ENCODE measurements around the gene MRPS22.

MRPS22 gene

DNA sequence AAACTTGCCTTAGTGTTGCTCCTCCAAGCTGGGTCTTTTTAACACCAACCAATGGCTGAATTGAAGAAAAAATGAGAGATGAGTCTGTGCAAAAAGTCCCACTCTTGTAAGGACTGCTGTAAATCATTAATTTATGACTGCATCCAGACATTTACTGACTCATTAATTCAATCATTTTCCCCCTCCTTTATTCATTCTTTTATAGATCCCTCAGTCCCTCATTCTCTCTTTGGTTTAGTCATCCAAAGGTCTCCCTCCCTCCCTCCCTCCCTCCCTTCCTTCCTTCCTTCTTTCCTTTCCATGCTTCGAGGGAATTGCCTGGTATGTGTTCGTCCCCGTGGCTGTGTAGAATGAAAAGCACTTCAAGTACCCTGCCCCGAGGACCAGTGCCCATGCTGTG, 35.3 kb upstream of the MRPS22 start:
- H3K27ac ChIP-seq (ENCODE audit: low read length, poor library complexity, severe bottlenecking): peak overlapping the region; percentile 99
- 56% methylated on average over 4 of the region's 4 CpGs for WGBS
- H3K9me3 ChIP-seq (ENCODE audit: control insufficient read depth, low read length): no peaks in the 10 kb centered on the region
- peak overlapping the region; percentile 47 for H2AK5ac ChIP-seq (ENCODE audit: low read length, severe bottlenecking)
- peak overlapping the region; percentile 55 to 62 for H3K4ac ChIP-seq (ENCODE audit: low read depth in 1 of 2, low read length in 2 of 2)
- H2AFZ ChIP-seq (ENCODE audit: low read depth, low read length): no peak overlapping the region
- no peak for DNase-seq
- H3K4me3 ChIP-seq (ENCODE audit: insufficient read depth in 1 of 2, low read depth in 1 of 2, low read length in 2 of 2): no peak overlapping the region
- H3K36me3 ChIP-seq (ENCODE audit: control insufficient read depth in 1 of 2, insufficient read depth in 2 of 2, low read depth in 1 of 2, low read length in 2 of 2): no peaks in the 10 kb centered on the region
- no peak overlapping the region for H3K4me2 ChIP-seq (ENCODE audit: low read length, poor library complexity, severe bottlenecking)
- peak overlapping the region; percentile 50 for H2BK120ac ChIP-seq (ENCODE audit: low read depth, low read length)
- peak overlapping the region; percentile 56 for H2BK15ac ChIP-seq (ENCODE audit: low read depth, poor library complexity, severe bottlenecking)
- H3K9ac ChIP-seq (ENCODE audit: low read length): no peak overlapping the region
- peaks cover 43% of the 10 kb centered on the region for H3K4me1 ChIP-seq (ENCODE audit: control insufficient read depth, insufficient read depth, low read depth, low read length)
- peak overlapping the region; percentile 87 for H4K91ac ChIP-seq (ENCODE audit: low read length)
- H2BK12ac ChIP-seq (ENCODE audit: low read length in 2 of 2): peak overlapping the region; percentile 90 to 97
- H2BK5ac ChIP-seq (ENCODE audit: low read depth, low read length, poor library complexity, severe bottlenecking): peak overlapping the region; percentile 93
- H3K18ac ChIP-seq (ENCODE audit: low read depth in 1 of 2, low read length in 2 of 2): peak overlapping the region; percentile 68 to 93
- H4K8ac ChIP-seq (ENCODE audit: low read length): peak overlapping the region; percentile 65
- H3K14ac ChIP-seq (ENCODE audit: low read length in 2 of 2): no peak overlapping the region
- H3K23ac ChIP-seq (ENCODE audit: low read length in 2 of 2): peak overlapping the region in 1 of 2 experiments; percentile 63
- H3K79me1 ChIP-seq (replicated peaks; ENCODE audit: low read length, poor library complexity, severe bottlenecking): no peaks in the 10 kb centered on the region
- H3K27me3 ChIP-seq (ENCODE audit: control insufficient read depth in 1 of 2, insufficient read depth in 1 of 2, low read length in 2 of 2): no peaks in the 10 kb centered on the region

DNA sequence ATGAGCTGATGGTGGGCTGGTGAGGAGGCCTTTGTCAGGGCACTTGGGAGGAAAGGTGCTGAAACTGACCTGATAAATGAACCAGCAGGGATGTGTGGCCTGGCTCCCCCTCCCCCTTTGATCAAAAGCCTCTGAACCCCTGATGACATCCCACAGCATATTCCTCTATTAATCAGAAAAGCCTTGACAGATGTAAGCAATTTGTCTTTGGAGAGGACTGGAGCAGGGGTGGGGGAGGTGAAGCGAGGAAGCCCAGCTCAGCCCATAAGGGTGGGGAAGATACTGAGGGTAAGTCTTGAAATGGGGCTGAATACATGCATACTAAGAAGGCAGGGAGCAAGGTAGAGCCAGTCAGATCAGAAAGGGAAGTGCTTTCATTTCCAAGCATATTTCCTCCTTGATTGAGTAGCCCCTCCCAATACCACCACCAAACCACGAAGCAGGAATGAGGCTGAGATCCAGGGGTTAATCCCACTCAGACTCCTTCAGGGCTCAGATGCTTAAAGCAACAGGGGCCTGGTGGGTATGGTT, 34.7 kb upstream of the MRPS22 start:
- no peaks in the 10 kb centered on the region for H3K36me3 ChIP-seq (ENCODE audit: control insufficient read depth in 1 of 2, insufficient read depth in 2 of 2, low read depth in 1 of 2, low read length in 2 of 2)
- peak overlapping the region; percentile 50 for H2BK120ac ChIP-seq (ENCODE audit: low read depth, low read length)
- H2AFZ ChIP-seq (ENCODE audit: low read depth, low read length): peak overlapping the region; percentile 47
- peak overlapping the region; percentile 90 to 97 for H2BK12ac ChIP-seq (ENCODE audit: low read length in 2 of 2)
- peaks cover 43% of the 10 kb centered on the region for H3K4me1 ChIP-seq (ENCODE audit: control insufficient read depth, insufficient read depth, low read depth, low read length)
- H2BK5ac ChIP-seq (ENCODE audit: low read depth, low read length, poor library complexity, severe bottlenecking): peak overlapping the region; percentile 76
- peak overlapping the region; percentile 88 for H3K27ac ChIP-seq (ENCODE audit: low read length, poor library complexity, severe bottlenecking)
- peak overlapping the region; percentile 39 for H2BK15ac ChIP-seq (ENCODE audit: low read depth, poor library complexity, severe bottlenecking)
- no peaks in the 10 kb centered on the region for H3K27me3 ChIP-seq (ENCODE audit: control insufficient read depth in 1 of 2, insufficient read depth in 1 of 2, low read length in 2 of 2)
- H3K18ac ChIP-seq (ENCODE audit: low read depth in 1 of 2, low read length in 2 of 2): peak overlapping the region; percentile 14 to 68
- no peaks in the 10 kb centered on the region for H3K9me3 ChIP-seq (ENCODE audit: control insufficient read depth, low read length)
- H4K91ac ChIP-seq (ENCODE audit: low read length): peak overlapping the region; percentile 87
- peak overlapping the region; percentile 47 for H2AK5ac ChIP-seq (ENCODE audit: low read length, severe bottlenecking)
- no peak overlapping the region for H3K4me2 ChIP-seq (ENCODE audit: low read length, poor library complexity, severe bottlenecking)
- no peak for DNase-seq
- no peak overlapping the region for H3K23ac ChIP-seq (ENCODE audit: low read length in 2 of 2)
- no peak overlapping the region for H3K4me3 ChIP-seq (ENCODE audit: insufficient read depth in 1 of 2, low read depth in 1 of 2, low read length in 2 of 2)
- no peaks in the 10 kb centered on the region for H3K79me1 ChIP-seq (replicated peaks; ENCODE audit: low read length, poor library complexity, severe bottlenecking)
- H3K4ac ChIP-seq (ENCODE audit: low read depth in 1 of 2, low read length in 2 of 2): peak overlapping the region; percentile 0 to 75
- no peak overlapping the region for H3K14ac ChIP-seq (ENCODE audit: low read length in 2 of 2)
- 52% methylated on average over 2 of the region's 2 CpGs for WGBS
- peak overlapping the region; percentile 65 for H4K8ac ChIP-seq (ENCODE audit: low read length)
- peak overlapping the region; percentile 26 for H3K9ac ChIP-seq (ENCODE audit: low read length)

GRCh38 chr3:139309880-139310279, 33.9 kb upstream of the MRPS22 start:
- Histone ChIP-seq H3K79me1 (replicated peaks; ENCODE audit: low read length, poor library complexity, severe bottlenecking) (no peaks in the 10 kb centered on the region), H3K18ac (ENCODE audit: low read depth in 1 of 2, low read length in 2 of 2) (peak overlapping the region; percentile 14 to 68), H2AK5ac (ENCODE audit: low read length, severe bottlenecking) (peak overlapping the region; percentile 47), H2BK12ac (ENCODE audit: low read length in 2 of 2) (peak overlapping the region in 1 of 2 experiments; percentile 97), H2BK120ac (ENCODE audit: low read depth, low read length) (peak overlapping the region; percentile 45), H3K4me3 (ENCODE audit: insufficient read depth in 1 of 2, low read depth in 1 of 2, low read length in 2 of 2) (no peak overlapping the region), H4K91ac (ENCODE audit: low read length) (no peak overlapping the region), H3K4me2 (ENCODE audit: low read length, poor library complexity, severe bottlenecking) (no peak overlapping the region), H3K4ac (ENCODE audit: low read depth in 1 of 2, low read length in 2 of 2) (peak overlapping the region; percentile 3 to 65), H2AFZ (ENCODE audit: low read depth, low read length) (no peak overlapping the region), H3K36me3 (ENCODE audit: control insufficient read depth in 1 of 2, insufficient read depth in 2 of 2, low read depth in 1 of 2, low read length in 2 of 2) (no peaks in the 10 kb centered on the region), H3K14ac (ENCODE audit: low read length in 2 of 2) (no peak overlapping the region), H2BK15ac (ENCODE audit: low read depth, poor library complexity, severe bottlenecking) (no peak overlapping the region), H3K4me1 (ENCODE audit: control insufficient read depth, insufficient read depth, low read depth, low read length) (peaks cover 43% of the 10 kb centered on the region), H3K27me3 (ENCODE audit: control insufficient read depth in 1 of 2, insufficient read depth in 1 of 2, low read length in 2 of 2) (no peaks in the 10 kb centered on the region), H3K9ac (ENCODE audit: low read length) (peak overlapping the region; percentile 50), H2BK5ac (ENCODE audit: low read depth, low read length, poor library complexity, severe bottlenecking) (peak overlapping the region; percentile 76), H4K8ac (ENCODE audit: low read length) (peak overlapping the region; percentile 27), H3K23ac (ENCODE audit: low read length in 2 of 2) (no peak overlapping the region), H3K9me3 (ENCODE audit: control insufficient read depth, low read length) (no peaks in the 10 kb centered on the region), H3K27ac (ENCODE audit: low read length, poor library complexity, severe bottlenecking) (peak overlapping the region; percentile 88)
- WGBS: 51% methylated on average over 4 of the region's 4 CpGs
- peak; percentile 72 for DNase-seq

GRCh38 chr3:139310474-139310933, 33.3 kb upstream of the MRPS22 start:
- 41% methylated on average over 7 of the region's 8 CpGs for WGBS
- Histone ChIP-seq H3K4me1 (ENCODE audit: control insufficient read depth, insufficient read depth, low read depth, low read length) (peaks cover 43% of the 10 kb centered on the region), H2BK120ac (ENCODE audit: low read depth, low read length) (no peak overlapping the region), H4K91ac (ENCODE audit: low read length) (peak overlapping the region; percentile 87), H3K4me2 (ENCODE audit: low read length, poor library complexity, severe bottlenecking) (no peak overlapping the region), H3K36me3 (ENCODE audit: control insufficient read depth in 1 of 2, insufficient read depth in 2 of 2, low read depth in 1 of 2, low read length in 2 of 2) (no peaks in the 10 kb centered on the region), H3K14ac (ENCODE audit: low read length in 2 of 2) (peak overlapping the region in 1 of 2 experiments; percentile 44), H3K27ac (ENCODE audit: low read length, poor library complexity, severe bottlenecking) (peak overlapping the region; percentile 88), H3K79me1 (replicated peaks; ENCODE audit: low read length, poor library complexity, severe bottlenecking) (no peaks in the 10 kb centered on the region), H3K23ac (ENCODE audit: low read length in 2 of 2) (peak overlapping the region in 1 of 2 experiments; percentile 60), H3K9me3 (ENCODE audit: control insufficient read depth, low read length) (no peaks in the 10 kb centered on the region), H3K27me3 (ENCODE audit: control insufficient read depth in 1 of 2, insufficient read depth in 1 of 2, low read length in 2 of 2) (peaks cover 0 to 2% of the 10 kb centered on the region in 2 experiments), H3K4me3 (ENCODE audit: insufficient read depth in 1 of 2, low read depth in 1 of 2, low read length in 2 of 2) (no peak overlapping the region), H3K9ac (ENCODE audit: low read length) (peak overlapping the region; percentile 50), H2AK5ac (ENCODE audit: low read length, severe bottlenecking) (peak overlapping the region; percentile 97), H3K18ac (ENCODE audit: low read depth in 1 of 2, low read length in 2 of 2) (peak overlapping the region; percentile 71 to 98), H2BK5ac (ENCODE audit: low read depth, low read length, poor library complexity, severe bottlenecking) (peak overlapping the region; percentile 59), H2AFZ (ENCODE audit: low read depth, low read length) (peak overlapping the region; percentile 73), H2BK15ac (ENCODE audit: low read depth, poor library complexity, severe bottlenecking) (no peak overlapping the region), H2BK12ac (ENCODE audit: low read length in 2 of 2) (peak overlapping the region; percentile 92 to 96), H4K8ac (ENCODE audit: low read length) (peak overlapping the region; percentile 84), H3K4ac (ENCODE audit: low read depth in 1 of 2, low read length in 2 of 2) (peak overlapping the region in 1 of 2 experiments; percentile 86)
- peak; percentile 94 for DNase-seq

Measured in mesenchymal stem cell (in vitro differentiated cells and primary cell).